GM18858 (cell line): ENCODE measurements around the gene GABBR1.
A peak's percentile ranks its signal among the peaks of the same experiment; 100 is the strongest.

Experiments used
- ATAC-seq: cut with Tn5 transposase; IDR thresholded peaks from one replicate; pipeline ENCODE4 v1.9.1; 2021; ENCODE audit not compliant: unreplicated experiment

Gene GABBR1

GRCh38 chr6:29577544-29577943, 55.4 kb downstream of the GABBR1 start:
- ATAC-seq, result no peak

GRCh38 chr6:29576056-29576455, 56.9 kb downstream of the GABBR1 start:
- ATAC-seq, result no peak

GRCh38 chr6:29567991-29568390, 65.0 kb downstream of the GABBR1 start:
- no peak for ATAC-seq

- ATAC-seq, result no peak
Measured at GRCh38 chr6:29567541-29567940, 65.4 kb downstream of the GABBR1 start.

GRCh38 chr6:29566856-29567255, 66.1 kb downstream of the GABBR1 start:
- no peak for ATAC-seq

GRCh38 chr6:29564875-29565274, 68.1 kb downstream of the GABBR1 start:
- ATAC-seq, result no peak

- ATAC-seq, result no peak
Measured at GRCh38 chr6:29563435-29563965, 69.5 kb downstream of the GABBR1 start.

- no peak for ATAC-seq
Measured at GRCh38 chr6:29561606-29562181, 71.3 kb downstream of the GABBR1 start.

- no peak for ATAC-seq
Measured at GRCh38 chr6:29561091-29561490, 71.9 kb downstream of the GABBR1 start.

GRCh38 chr6:29559524-29560287, 73.3 kb downstream of the GABBR1 start, which contains the start of gene UBD:
Gene UBD, minus strand, starts transcription at chr6:29559732. Its CDS starts 31 bp downstream, at chr6:29559701.
- ATAC-seq, result no peak

- no peak for ATAC-seq
Measured at GRCh38 chr6:29558439-29559079, 74.4 kb downstream of the GABBR1 start.

- ATAC-seq, result no peak
Measured at GRCh38 chr6:29557320-29557719, 75.7 kb downstream of the GABBR1 start.

GRCh38 chr6:29554764-29555163, 78.2 kb downstream of the GABBR1 start:
- ATAC-seq, result no peak

- no peak for ATAC-seq
Measured at GRCh38 chr6:29553268-29554057, 79.5 kb downstream of the GABBR1 start.

- ATAC-seq, result peak; percentile 87
Measured at GRCh38 chr6:29552512-29553051, 80.4 kb downstream of the GABBR1 start.

GRCh38 chr6:29547573-29547972, 85.4 kb downstream of the GABBR1 start:
- ATAC-seq, result no peak

- ATAC-seq, result no peak
Measured at GRCh38 chr6:29537714-29538403, 95.1 kb downstream of the GABBR1 start.

- ATAC-seq, result no peak
Measured at GRCh38 chr6:29532320-29532951, 100.5 kb downstream of the GABBR1 start.

GRCh38 chr6:29531668-29532067, 101.3 kb downstream of the GABBR1 start:
- ATAC-seq, result no peak
